NT2/D1 (cell line): ENCODE measurements around the gene IL31RA.

Experiments
- DNase-seq: peaks from one replicate; pipeline ENCODE4 v3.0.0-alpha.2; 2011; ENCODE audit warnings: low read depth, low spot score
- H3K27me3 ChIP-seq: 2 replicates; pipeline ENCODE4 v1.6.0; 2011; ENCODE audit warnings: mild to moderate bottlenecking; ENCODE audit not compliant: insufficient read length, insufficient read depth
- H3K36me3 ChIP-seq: 2 replicates; pipeline ENCODE4 v1.6.1; 2011; ENCODE audit warnings: mild to moderate bottlenecking, low read length, mixed read lengths; ENCODE audit not compliant: insufficient read depth, insufficient read length
- H3K4me1 ChIP-seq: 2 replicates; pipeline ENCODE4 v1.5.1; 2011; ENCODE audit not compliant: insufficient read depth, insufficient read length
- H3K4me3 ChIP-seq: 2 replicates; pipeline ENCODE4 v1.5.1; 2011; ENCODE audit warnings: low read depth; ENCODE audit not compliant: insufficient read length
- H3K9ac ChIP-seq: 2 replicates; pipeline ENCODE4 v1.6.0; 2011; ENCODE audit warnings: low read depth; ENCODE audit not compliant: insufficient read length
- H3K9me3 ChIP-seq: 2 replicates; pipeline ENCODE4 v1.5.1; 2011; ENCODE audit warnings: mild to moderate bottlenecking, low read length; ENCODE audit not compliant: insufficient read depth
- SUZ12 ChIP-seq: IDR thresholded peaks from 2 replicates; pipeline ENCODE4 v1.6.1; 2011; ENCODE audit not compliant: insufficient read length, insufficient read depth; ENCODE audit errors: extremely low read depth
- YY1 ChIP-seq: IDR thresholded peaks from 2 replicates; pipeline ENCODE4 v1.6.1; 2011; ENCODE audit not compliant: insufficient read length, insufficient read depth
- ZNF274 ChIP-seq: IDR thresholded peaks from 2 replicates; pipeline ENCODE4 v1.6.1; 2011; ENCODE audit warnings: mild to moderate bottlenecking, low read depth, low read length

Gene IL31RA

GRCh38 chr5:55894135-55894534, 43.0 kb downstream of the IL31RA start:
- H3K27me3 ChIP-seq, result no peaks in the 10 kb centered on the region
- H3K9ac ChIP-seq, result no peak overlapping the region
- H3K9me3 ChIP-seq, result no peaks in the 10 kb centered on the region
- H3K4me1 ChIP-seq, result no peaks in the 10 kb centered on the region
- H3K36me3 ChIP-seq, result no peaks in the 10 kb centered on the region
- no peak for TF ChIP-seq YY1
- TF ChIP-seq ZNF274, result no peak
- H3K4me3 ChIP-seq, result no peak overlapping the region
- no peak for DNase-seq

GRCh38 chr5:55895346-55895745, 44.2 kb downstream of the IL31RA start:
- no peaks in the 10 kb centered on the region for H3K9me3 ChIP-seq
- no peak overlapping the region for H3K9ac ChIP-seq
- TF ChIP-seq YY1 (no peak), SUZ12 (no peak), ZNF274 (no peak)
- H3K27me3 ChIP-seq, result no peaks in the 10 kb centered on the region
- no peak for DNase-seq
- no peak overlapping the region for H3K4me3 ChIP-seq
- no peaks in the 10 kb centered on the region for H3K36me3 ChIP-seq
- no peaks in the 10 kb centered on the region for H3K4me1 ChIP-seq

- Histone ChIP-seq H3K4me3 (no peak overlapping the region), H3K4me1 (no peaks in the 10 kb centered on the region), H3K9ac (no peak overlapping the region), H3K9me3 (no peaks in the 10 kb centered on the region), H3K27me3 (no peaks in the 10 kb centered on the region), H3K36me3 (no peaks in the 10 kb centered on the region)
- DNase-seq, result no peak
- TF ChIP-seq YY1 (no peak), SUZ12 (no peak), ZNF274 (no peak)
Observed at GRCh38 chr5:55896238-55896637, 45.1 kb downstream of the IL31RA start.

- Histone ChIP-seq H3K4me3 (no peak overlapping the region), H3K9ac (no peak overlapping the region), H3K27me3 (no peaks in the 10 kb centered on the region), H3K36me3 (no peaks in the 10 kb centered on the region), H3K4me1 (no peaks in the 10 kb centered on the region), H3K9me3 (no peaks in the 10 kb centered on the region)
- no peak for DNase-seq
- no peak for TF ChIP-seq ZNF274
- TF ChIP-seq SUZ12, result no peak
- TF ChIP-seq YY1, result no peak
Observed at GRCh38 chr5:55896663-55897062, 45.5 kb downstream of the IL31RA start.

GRCh38 chr5:55897206-55897894, 46.2 kb downstream of the IL31RA start:
- Histone ChIP-seq H3K36me3 (no peaks in the 10 kb centered on the region), H3K4me1 (no peaks in the 10 kb centered on the region), H3K27me3 (no peaks in the 10 kb centered on the region), H3K9me3 (no peaks in the 10 kb centered on the region), H3K4me3 (no peak overlapping the region), H3K9ac (no peak overlapping the region)
- TF ChIP-seq SUZ12, result no peak
- no peak for TF ChIP-seq YY1
- TF ChIP-seq ZNF274, result no peak
- no peak for DNase-seq

- no peak overlapping the region for H3K4me3 ChIP-seq
- DNase-seq, result no peak
Observed at GRCh38 chr5:55897905-55898304, 46.7 kb downstream of the IL31RA start.

GRCh38 chr5:55899344-55899743, 48.2 kb downstream of the IL31RA start:
- Histone ChIP-seq H3K9me3 (no peaks in the 10 kb centered on the region), H3K9ac (no peak overlapping the region), H3K36me3 (no peaks in the 10 kb centered on the region), H3K4me3 (no peak overlapping the region), H3K4me1 (no peaks in the 10 kb centered on the region), H3K27me3 (no peaks in the 10 kb centered on the region)
- DNase-seq, result no peak
- TF ChIP-seq YY1 (no peak), SUZ12 (no peak), ZNF274 (no peak)

More at GRCh38 chr5:55897905-55898304, 46.7 kb downstream of the IL31RA start:
- H3K9ac ChIP-seq, result no peak overlapping the region
- H3K4me1 ChIP-seq, result no peaks in the 10 kb centered on the region
- no peaks in the 10 kb centered on the region for H3K36me3 ChIP-seq
- no peaks in the 10 kb centered on the region for H3K27me3 ChIP-seq
- TF ChIP-seq SUZ12 (no peak), YY1 (no peak), ZNF274 (no peak)
- no peaks in the 10 kb centered on the region for H3K9me3 ChIP-seq
